ENCODE data around the gene ABHD5.
A peak's percentile ranks its signal among the peaks of the same experiment; 100 is the strongest.

Gene ABHD5

GRCh38 chr3:43758592-43759225 lies 68.0 kb downstream of the ABHD5 start:
- no peak for DNase-seq

- no peak for DNase-seq
Measured at GRCh38 chr3:43759297-43759782, 68.6 kb downstream of the ABHD5 start.

DNA sequence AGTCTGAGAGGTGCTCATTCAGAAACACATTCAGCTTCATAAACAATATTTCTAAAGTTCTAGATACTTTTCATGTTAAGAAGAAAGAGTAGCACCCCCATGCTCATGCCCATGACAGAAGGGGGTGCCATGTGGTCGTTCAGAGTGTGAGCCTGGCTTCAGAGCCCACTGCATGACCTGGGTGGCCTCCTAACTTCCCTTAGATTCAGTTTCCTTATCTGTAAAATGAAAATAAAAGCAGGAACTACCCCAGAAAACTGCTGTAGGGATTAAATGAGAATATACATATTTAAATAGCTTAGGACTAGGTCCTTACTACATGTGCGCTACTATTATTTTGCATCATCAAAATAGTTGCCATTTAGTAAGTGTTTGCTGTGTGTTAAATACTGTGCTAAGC lies 69.2 kb downstream of the ABHD5 start:
- no peak for DNase-seq

GRCh38 chr3:43760938-43761337 lies 70.2 kb downstream of the ABHD5 start:
- DNase-seq, result no peak

DNA sequence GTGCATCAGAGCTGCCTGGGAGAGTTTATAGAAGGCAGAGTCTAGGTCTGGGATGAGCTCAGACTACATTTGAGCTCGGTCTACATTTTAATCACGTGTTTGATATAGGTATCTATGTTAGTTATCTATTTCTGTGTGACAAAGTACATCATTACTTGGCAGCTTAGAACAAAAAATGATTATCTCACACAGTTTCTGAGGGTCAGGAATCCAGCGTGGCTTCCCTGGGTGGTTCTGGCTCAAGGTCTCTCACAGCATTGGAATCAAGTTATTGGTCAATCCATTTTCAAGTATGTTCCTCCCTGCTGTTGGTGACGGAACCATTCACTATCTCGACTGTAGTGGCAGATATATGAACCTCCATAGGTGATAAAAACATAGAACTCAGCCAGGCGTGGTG lies 71.7 kb downstream of the ABHD5 start:
- DNase-seq, result no peak

GRCh38 chr3:43764056-43764455 lies 73.3 kb downstream of the ABHD5 start:
- no peak for DNase-seq

DNA sequence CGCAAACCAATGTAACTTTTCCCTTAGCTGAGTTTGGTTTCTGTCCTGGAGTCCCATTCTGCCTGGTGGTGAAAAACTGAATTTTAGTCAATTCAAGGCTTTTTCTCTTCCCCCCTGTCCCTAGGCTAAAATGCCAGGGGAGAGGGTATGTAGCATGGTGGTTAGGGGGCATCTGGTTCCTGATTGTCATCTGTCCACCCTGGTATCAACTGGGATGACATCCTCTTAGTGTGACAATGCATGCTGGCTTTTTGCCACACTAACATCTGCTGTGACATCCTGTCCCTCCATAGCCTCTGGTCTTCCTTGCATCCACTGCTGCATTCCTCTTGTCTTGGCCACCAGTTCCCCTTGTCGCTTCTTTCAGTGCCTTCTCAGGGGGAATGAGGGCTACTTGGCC lies 73.7 kb downstream of the ABHD5 start:
- DNase-seq, result no peak

DNA sequence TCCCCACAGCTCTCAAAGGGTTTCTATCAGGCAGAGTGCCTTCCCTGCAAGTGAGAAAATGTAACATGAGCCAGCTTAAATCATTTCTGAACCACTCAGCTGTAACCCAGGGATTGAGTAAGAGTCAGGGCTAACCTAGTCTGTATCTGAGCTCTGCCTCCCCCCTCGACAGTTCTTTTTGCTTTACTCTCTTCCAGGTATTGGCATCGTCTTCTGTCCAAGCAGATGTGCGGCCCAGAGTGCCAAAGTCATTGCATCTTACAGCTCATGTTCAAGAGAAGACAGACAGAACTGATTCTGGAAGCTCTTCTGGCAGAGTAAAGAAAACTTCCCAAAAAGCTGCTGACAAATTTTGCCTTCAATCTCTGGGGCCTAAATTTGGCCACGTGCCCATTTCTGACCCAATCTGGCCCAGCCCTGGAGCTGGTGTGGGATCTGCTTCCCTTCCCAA lies 74.8 kb downstream of the ABHD5 start:
- no peak for DNase-seq

GRCh38 chr3:43766672-43767465 lies 76.1 kb downstream of the ABHD5 start:
- no peak for DNase-seq

- no peak for DNase-seq
Measured at GRCh38 chr3:43768381-43768973, 77.7 kb downstream of the ABHD5 start.

DNA sequence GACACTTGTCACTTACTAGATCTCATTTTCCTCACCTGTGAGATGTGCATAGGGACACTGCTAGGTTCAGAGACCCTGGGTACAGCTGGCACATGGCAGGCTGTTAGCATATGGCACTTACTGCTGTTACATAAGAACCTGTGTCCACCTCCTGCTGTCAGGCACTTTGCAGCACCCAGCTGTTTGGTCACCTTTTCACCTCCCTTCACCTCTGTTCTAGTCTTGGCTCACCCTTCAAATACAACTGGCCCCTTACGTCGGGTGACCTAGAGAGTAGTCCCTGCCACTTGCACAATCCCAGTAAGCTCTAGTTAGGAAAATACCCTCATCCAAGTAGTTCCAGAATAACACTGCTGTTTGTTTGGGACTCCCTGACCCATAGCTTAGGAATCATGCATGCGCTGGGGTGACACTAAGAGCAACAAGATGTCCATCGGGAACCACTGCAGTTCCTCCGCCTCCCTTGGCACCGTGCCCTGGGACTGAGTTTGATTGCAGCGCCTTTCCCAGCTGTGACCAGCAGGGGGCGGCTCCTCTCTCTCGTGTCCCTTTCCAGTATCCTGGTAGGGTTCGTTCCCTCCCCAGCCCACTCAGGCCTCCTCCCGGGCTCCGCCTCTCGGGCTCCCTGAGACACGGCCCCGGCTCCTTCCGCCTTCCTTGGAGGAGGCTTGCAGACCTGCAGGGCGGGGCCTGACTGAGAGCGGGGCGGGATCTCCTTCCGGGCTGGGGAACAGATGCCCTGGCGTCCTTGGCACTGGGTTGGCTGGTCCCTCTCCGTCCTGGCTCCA lies 78.6 kb downstream of the ABHD5 start:
- DNase-seq, result peak; percentile 68

DNA sequence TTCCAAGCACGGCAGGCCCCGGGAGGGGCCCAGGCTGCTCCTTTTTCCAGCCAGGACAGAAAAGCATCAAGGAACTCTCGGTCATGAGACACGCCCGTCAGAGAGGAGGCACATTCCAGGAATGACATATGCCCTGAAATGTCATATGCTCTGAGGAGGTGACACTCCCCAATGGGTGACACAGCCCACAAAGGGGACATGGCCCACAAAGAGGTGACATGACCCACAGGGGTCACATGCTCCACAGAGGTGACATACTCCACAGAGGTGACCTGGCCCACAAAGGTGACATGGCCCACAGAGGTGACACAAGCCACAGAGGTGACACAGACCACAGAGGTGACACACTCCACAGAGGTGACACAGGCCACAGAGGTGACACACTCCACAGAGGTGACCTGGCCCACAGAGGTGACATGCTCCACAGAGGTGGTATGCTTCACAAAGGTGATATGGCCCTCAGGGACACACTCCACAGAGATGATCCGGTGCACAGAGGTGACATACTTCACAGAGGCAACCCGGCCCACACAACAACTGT lies 79.2 kb downstream of the ABHD5 start:
- peak; percentile 19 for DNase-seq

DNA sequence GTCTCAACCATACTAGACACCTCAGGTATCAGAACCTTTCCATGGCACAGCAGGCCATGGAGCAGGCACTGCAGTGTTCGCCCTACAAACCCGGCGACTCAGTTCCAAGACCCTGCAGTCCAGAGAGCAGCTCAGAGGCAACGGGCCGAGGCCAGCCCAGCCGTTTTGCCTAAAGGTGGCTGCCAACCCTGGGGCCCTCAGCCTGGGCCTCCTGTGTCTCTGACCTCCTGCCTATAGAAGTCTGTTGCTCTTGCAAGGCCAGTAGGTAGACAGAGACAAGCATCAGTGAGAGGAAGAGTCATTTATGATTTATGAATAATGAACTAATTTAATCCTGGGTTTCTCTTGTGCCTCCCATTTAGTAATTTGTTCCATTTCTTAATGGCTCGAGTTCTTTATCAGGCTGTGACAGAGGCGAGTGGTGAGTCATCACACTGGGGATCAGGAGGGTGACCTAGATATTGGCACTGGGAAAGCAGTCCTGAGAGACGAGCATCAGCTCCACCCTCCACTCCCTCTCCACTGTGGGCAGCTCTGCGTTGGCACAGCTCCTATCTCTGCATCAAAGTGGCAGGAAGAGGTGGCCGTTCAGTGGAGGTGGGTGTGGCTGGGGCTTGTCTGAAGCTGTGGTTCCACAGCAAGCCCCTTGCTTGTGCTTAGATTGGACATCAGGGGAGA lies 79.8 kb downstream of the ABHD5 start:
- peak; percentile 21 for DNase-seq

GRCh38 chr3:43771610-43772009 lies 80.9 kb downstream of the ABHD5 start:
- DNase-seq, result no peak

GRCh38 chr3:43773273-43774094 lies 82.7 kb downstream of the ABHD5 start:
- DNase-seq, result no peak

DNA sequence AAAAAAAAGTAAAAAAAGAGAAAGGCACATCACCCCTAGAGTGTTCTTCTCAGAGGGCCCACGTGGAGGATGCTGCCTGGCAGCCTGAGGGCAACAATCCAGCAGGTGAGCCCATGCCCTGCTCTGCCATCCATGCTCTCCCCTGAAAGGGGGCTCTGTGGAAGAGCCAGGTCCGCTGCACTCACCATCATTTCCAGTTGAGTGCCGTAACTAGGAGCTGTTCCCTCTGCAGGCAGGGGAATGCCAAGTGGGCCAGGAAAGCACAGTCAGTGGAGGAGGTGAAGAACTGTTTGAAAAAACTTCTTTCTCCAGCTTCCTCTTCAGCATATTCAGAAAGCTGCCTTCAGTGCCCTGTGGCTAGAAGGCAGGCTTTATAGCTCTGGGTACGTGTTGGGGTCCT lies 84.1 kb downstream of the ABHD5 start:
- no peak for DNase-seq

- no peak for DNase-seq
Measured at GRCh38 chr3:43776101-43776500, 85.4 kb downstream of the ABHD5 start.

DNA sequence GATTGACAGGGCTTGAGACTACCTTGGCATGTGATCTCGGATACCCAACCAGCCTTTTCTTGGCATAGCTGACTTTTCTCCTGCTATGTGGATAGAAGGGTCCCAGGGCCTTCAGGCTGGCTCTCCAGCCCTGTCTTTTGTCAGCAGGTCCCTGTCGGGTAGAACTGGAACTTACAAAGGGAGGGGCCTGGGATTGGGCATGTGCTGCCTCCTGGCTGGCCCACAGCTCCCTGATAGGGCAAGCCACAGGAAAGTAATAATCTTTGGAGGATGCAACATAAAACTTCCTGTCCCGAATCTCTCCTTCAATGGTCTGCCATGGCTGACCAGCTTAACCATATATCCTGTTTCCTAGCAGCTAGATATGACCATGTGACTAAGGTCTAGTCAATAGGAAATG lies 89.1 kb downstream of the ABHD5 start:
- no peak for DNase-seq

DNA sequence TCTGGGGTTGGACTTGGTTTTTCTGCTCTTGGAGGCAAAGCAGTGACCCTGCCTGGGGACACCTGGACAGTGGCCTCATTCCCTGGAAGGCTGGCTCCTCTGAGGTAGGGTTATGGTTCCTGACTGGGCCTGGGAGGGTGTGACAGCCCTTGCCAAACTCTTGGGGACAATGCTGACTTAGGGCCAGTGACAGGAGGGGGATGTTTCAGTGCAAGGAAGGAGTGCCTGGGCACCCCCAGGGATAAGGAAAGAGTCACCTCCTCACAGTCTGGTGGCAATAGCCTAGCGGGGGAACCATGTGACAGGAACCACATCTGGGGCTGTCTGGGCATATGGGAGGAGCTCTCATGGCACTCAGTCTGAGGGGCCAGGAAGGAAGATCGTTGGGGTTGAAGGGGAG lies 91.8 kb downstream of the ABHD5 start:
- DNase-seq, result no peak
